UCSD-AML1 (cell line): ENCODE data around the gene NDST3.

Source experiments
- DNase-seq: peaks from one replicate; lab custom pipeline; 2025; ENCODE audit not compliant: unreplicated experiment; lab: John Stamatoyannopoulos, UW

Gene NDST3

GRCh38 chr4:118173956-118174725, 139.9 kb downstream of the NDST3 start:
- no peak for DNase-seq

GRCh38 chr4:118175506-118175905, 141.2 kb downstream of the NDST3 start:
- DNase-seq = no peak

- DNase-seq = no peak
Observed at GRCh38 chr4:118177126-118177525, 142.8 kb downstream of the NDST3 start.

- no peak for DNase-seq
Observed at GRCh38 chr4:118180776-118181175, 146.5 kb downstream of the NDST3 start.

GRCh38 chr4:118190903-118191302, 156.6 kb downstream of the NDST3 start:
- no peak for DNase-seq

GRCh38 chr4:118193421-118193820, 159.1 kb downstream of the NDST3 start:
- no peak for DNase-seq

GRCh38 chr4:118206627-118207026, 172.3 kb downstream of the NDST3 start:
- DNase-seq = no peak

- no peak for DNase-seq
Observed at GRCh38 chr4:118213101-118213500, 178.8 kb downstream of the NDST3 start.

GRCh38 chr4:118215826-118216225, 181.5 kb downstream of the NDST3 start:
- DNase-seq = no peak

GRCh38 chr4:118221227-118221800, 187.0 kb downstream of the NDST3 start:
- DNase-seq = no peak

GRCh38 chr4:118224243-118224829, 190.1 kb downstream of the NDST3 start:
- no peak for DNase-seq

- DNase-seq = no peak
Observed at GRCh38 chr4:118225511-118225910, 191.2 kb downstream of the NDST3 start.

GRCh38 chr4:118226311-118227010, 192.2 kb downstream of the NDST3 start:
- DNase-seq = no peak

- DNase-seq = no peak
Observed at GRCh38 chr4:118235566-118236120, 201.4 kb downstream of the NDST3 start.

- no peak for DNase-seq
Observed at GRCh38 chr4:118237531-118237930, 203.2 kb downstream of the NDST3 start.

- DNase-seq = no peak
Observed at GRCh38 chr4:118249890-118250289, 215.6 kb downstream of the NDST3 start.

GRCh38 chr4:118254368-118254767, 220.1 kb downstream of the NDST3 start:
- no peak for DNase-seq

GRCh38 chr4:118259111-118259510, 224.8 kb downstream of the NDST3 start:
- no peak for DNase-seq

- no peak for DNase-seq
Observed at GRCh38 chr4:118260309-118260708, 226.0 kb downstream of the NDST3 start.

GRCh38 chr4:118264096-118264495, 229.8 kb downstream of the NDST3 start:
- no peak for DNase-seq

- DNase-seq = no peak
Observed at GRCh38 chr4:118265312-118266144, 231.2 kb downstream of the NDST3 start.
